Tibial artery (tissue), 4 donors: ENCODE measurements around the gene SEPTIN12.

Experiments
- DNase-seq, 2 donors: peaks; one replicate each; pipeline ENCODE4 v3.0.0-alpha.2; 2019
- H3K27ac ChIP-seq, 2 donors: fragments of 200-600 bp; sonication (generic) in 1 of 2; 1 replicate in 1 of 2; 2 replicates in 1 of 2; pipeline ENCODE4 v1.5.1; 2018 to 2019; ENCODE audit warnings: mild to moderate bottlenecking in 1 of 2
- H3K27me3 ChIP-seq, 2 donors: fragments of 200-600 bp; sonication (generic) in 1 of 2; one replicate each; pipeline versions ENCODE4 v1.5.1 to v1.6.0; 2016 to 2019
- H3K36me3 ChIP-seq, 3 donors: fragments of 200-600 bp; sonication (generic) in 2 of 3; one replicate each; pipeline ENCODE4 v1.5.1; 2016 to 2019; ENCODE audit warnings: mild to moderate bottlenecking in 2 of 3
- H3K4me1 ChIP-seq, 4 donors: fragments of 200-600 bp; sonication (generic) in 2 of 4; 1 replicate in 3 of 4; 2 replicates in 1 of 4; pipeline ENCODE4 v1.5.1; 2016 to 2019
- H3K4me3 ChIP-seq, 2 donors: fragments of 200-600 bp; sonication (generic) in 1 of 2; 1 replicate in 1 of 2; 2 replicates in 1 of 2; pipeline ENCODE4 v1.5.1; 2018 to 2019; ENCODE audit warnings: mild to moderate bottlenecking in 2 of 2
- H3K9me3 ChIP-seq, 3 donors: fragments of 200-600 bp; sonication (generic) in 1 of 3; one replicate each; pipeline ENCODE4 v1.5.1; 2016 to 2019
- CTCF ChIP-seq, 2 experiments: fragments of 200-600 bp in 1 of 2; fragments of 450-650 bp in 1 of 2; IDR thresholded peaks; one replicate each; pipeline ENCODE4 v1.5.1; 2017 to 2019; ENCODE audit warnings: antibody characterized with exemption in 2 of 2, mild to moderate bottlenecking in 1 of 2, moderate library complexity in 1 of 2
- intact Hi-C: fragments of 100-400 bp; cut with DNase I; formaldehyde crosslinking; loops from one replicate; pipeline ENCODE4 v1.15.0; 2023; ENCODE audit warnings: low total_unique reads

SEPTIN12 gene

GRCh38 chr16:4799171-4799855, 11.2 kb upstream of the SEPTIN12 start:
- intact Hi-C loops = loop anchor here (5.0 kb wide), 1 partner anchor 92 kb away; no protein-coding TSS in a partner anchor
- Histone ChIP-seq H3K4me1 (peaks cover 0 to 26% (median 13%) of the 10 kb centered on the region in 4 donors), H3K9me3 (no peaks in the 10 kb centered on the region), H3K36me3 (peaks cover 0 to 36% (median 16%) of the 10 kb centered on the region in 3 donors), H3K27ac (no peak overlapping the region), H3K27me3 (no peaks in the 10 kb centered on the region), H3K4me3 (no peak overlapping the region)
- no peak for TF ChIP-seq CTCF (IDR thresholded peaks at IDR 0.05)
- DNase-seq = no peak

- no peak overlapping the region for H3K27ac ChIP-seq
- intact Hi-C loops = loop anchor here (5.0 kb wide), 1 partner anchor 91 kb away; no protein-coding TSS in a partner anchor
These were observed 10.3 kb upstream of the SEPTIN12 start for GRCh38 chr16:4798456-4798855.

GRCh38 chr16:4797805-4798252, 9.7 kb upstream of the SEPTIN12 start:
- Histone ChIP-seq H3K4me3 (no peak overlapping the region), H3K27ac (no peak overlapping the region), H3K36me3 (peaks cover 0 to 33% (median 15%) of the 10 kb centered on the region in 3 donors), H3K9me3 (no peaks in the 10 kb centered on the region), H3K27me3 (no peaks in the 10 kb centered on the region), H3K4me1 (peaks cover 0 to 17% (median 9%) of the 10 kb centered on the region in 4 donors)
- DNase-seq = no peak
- no peak for TF ChIP-seq CTCF (IDR thresholded peaks at IDR 0.05)
- intact Hi-C loops = loop anchor here (5.0 kb wide), 1 partner anchor 91 kb away; no protein-coding TSS in a partner anchor

More at GRCh38 chr16:4798456-4798855, 10.3 kb upstream of the SEPTIN12 start:
- DNase-seq = no peak
- H3K36me3 ChIP-seq = peaks cover 0 to 33% (median 15%) of the 10 kb centered on the region in 3 donors
- no peak overlapping the region for H3K4me3 ChIP-seq
- no peaks in the 10 kb centered on the region for H3K27me3 ChIP-seq
- H3K9me3 ChIP-seq = no peaks in the 10 kb centered on the region
- TF ChIP-seq CTCF (IDR thresholded peaks at IDR 0.05) = no peak
- H3K4me1 ChIP-seq = peaks cover 0 to 22% (median 11%) of the 10 kb centered on the region in 4 donors

GRCh38 chr16:4796982-4797804, 9.0 kb upstream of the SEPTIN12 start:
- no peaks in the 10 kb centered on the region for H3K27me3 ChIP-seq
- no peak for TF ChIP-seq CTCF (IDR thresholded peaks at IDR 0.05)
- H3K4me1 ChIP-seq = peaks cover 0 to 17% (median 9%) of the 10 kb centered on the region in 4 donors
- no peak for DNase-seq
- intact Hi-C loops = loop anchor here (5.0 kb wide), 1 partner anchor 90 kb away; no protein-coding TSS in a partner anchor
- H3K4me3 ChIP-seq = no peak overlapping the region
- H3K27ac ChIP-seq = no peak overlapping the region
- no peaks in the 10 kb centered on the region for H3K9me3 ChIP-seq
- peaks cover 0 to 33% (median 15%) of the 10 kb centered on the region in 3 donors for H3K36me3 ChIP-seq

GRCh38 chr16:4795828-4796572, 7.9 kb upstream of the SEPTIN12 start:
- no peak for TF ChIP-seq CTCF (IDR thresholded peaks at IDR 0.05)
- Histone ChIP-seq H3K27ac (no peak overlapping the region), H3K4me3 (no peak overlapping the region)

More at GRCh38 chr16:4795828-4796572, 7.9 kb upstream of the SEPTIN12 start:
- peaks cover 0 to 9% (median under 1%) of the 10 kb centered on the region in 4 donors for H3K4me1 ChIP-seq
- no peak for DNase-seq
- H3K9me3 ChIP-seq = no peaks in the 10 kb centered on the region
- H3K36me3 ChIP-seq = peaks cover 0 to 33% (median 15%) of the 10 kb centered on the region in 3 donors
- intact Hi-C loops = loop anchor here (5.0 kb wide), 1 partner anchor 89 kb away; no protein-coding TSS in a partner anchor
- H3K27me3 ChIP-seq = no peaks in the 10 kb centered on the region
